Panc1 (cell line): ENCODE results near the gene PDPK1.

Experiments
- CTCF ChIP-seq: fragments of 450-650 bp; IDR thresholded peaks from 2 replicates; pipeline ENCODE4 v1.5.1; 2017; ENCODE audit warnings: mild to moderate bottlenecking
- POLR2AphosphoS5 ChIP-seq: IDR thresholded peaks from 2 replicates; pipeline ENCODE4 v1.6.1; 2012; ENCODE audit warnings: mild to moderate bottlenecking, low read depth, low read length, moderate library complexity
- SIN3A ChIP-seq: IDR thresholded peaks from 2 replicates; pipeline ENCODE4 v1.6.1; 2012; ENCODE audit warnings: low read depth, mild to moderate bottlenecking, low read length, moderate library complexity, borderline replicate concordance; ENCODE audit not compliant: insufficient read depth

DNA sequence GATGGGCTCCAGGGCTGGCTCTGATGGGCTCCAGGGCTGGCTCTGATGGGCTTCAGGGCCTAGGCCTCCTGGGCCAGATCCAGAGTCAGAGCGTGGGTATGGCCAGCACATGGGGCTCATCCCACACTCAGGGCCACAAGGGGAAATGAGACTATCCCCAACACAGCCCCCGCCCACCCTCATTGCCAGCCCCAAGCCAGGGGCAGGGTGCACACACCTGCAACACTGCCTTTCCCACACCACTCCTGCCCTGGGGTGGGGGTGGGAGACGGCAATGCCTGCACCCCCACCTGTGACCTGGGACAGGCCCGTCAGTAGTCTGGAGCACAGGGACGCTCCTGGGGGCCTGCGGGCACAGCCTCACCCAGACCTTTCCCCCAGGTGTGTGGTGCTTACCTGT, 38.4 kb upstream of the PDPK1 start:
- TF ChIP-seq POLR2AphosphoS5 (no peak), CTCF (no peak), SIN3A (no peak)
